Adrenal gland (tissue), 12 donors: ENCODE results near the gene GRN. TPM values are rescaled to one million over a fixed set of nuclear protein-coding genes. Genes with fewer than 3 reads are reported as not detected.
"Not testable (repeated sequence)": the region's sequence is repeated elsewhere in the genome, so short reads cannot be mapped to it uniquely, and the experiment has no call there.

Source experiments
- DNase-seq, 7 donors: peaks; one replicate each; pipeline ENCODE4 v3.0.0-alpha.2; 2019 to 2020
- H3K27ac ChIP-seq, 5 donors: fragments of 200-600 bp; sonication (generic) in 4 of 5; 1 replicate in 3 of 5; 2 replicates in 2 of 5; pipeline versions ENCODE4 v1.5.1 to v1.8.0; 2016 to 2020; ENCODE audit warnings: mild to moderate bottlenecking in 1 of 5
- H3K27me3 ChIP-seq: fragments of 200-600 bp; 2 replicates; pipeline ENCODE4 v1.8.0; 2021
- H3K36me3 ChIP-seq, 2 donors: fragments of 200-600 bp; replicated peaks in 1 of 2; 1 replicate in 1 of 2; 2 replicates in 1 of 2; pipeline versions ENCODE4 v1.5.1 to v1.8.0; 2018 to 2022
- H3K4me1 ChIP-seq, 2 donors: fragments of 200-600 bp; replicated peaks in 1 of 2; 1 replicate in 1 of 2; 2 replicates in 1 of 2; pipeline versions ENCODE4 v1.5.1 to v1.8.0; 2018 to 2021
- H3K4me3 ChIP-seq, 4 donors: fragments of 200-600 bp; sonication (generic) in 3 of 4; one replicate each; pipeline ENCODE4 v1.5.1; 2016 to 2018
- H3K9me3 ChIP-seq, 3 donors: fragments of 200-600 bp; sonication (generic) in 1 of 3; replicated peaks in 1 of 3; 1 replicate in 2 of 3; 2 replicates in 1 of 3; pipeline versions ENCODE4 v1.5.1 to v1.8.0; 2016 to 2021
- CTCF ChIP-seq, 6 experiments: fragments of 450-650 bp in 4 of 6; fragments of 200-600 bp in 2 of 6; sonication (generic) in 1 of 6; IDR thresholded peaks; 1 replicate in 5 of 6; 2 replicates in 1 of 6; pipeline versions ENCODE4 v1.5.1 to v1.8.0; 2016 to 2021; ENCODE audit warnings: antibody characterized with exemption in 6 of 6, mild to moderate bottlenecking in 2 of 6, moderate library complexity in 1 of 6
- POLR2A ChIP-seq, 2 donors: fragments of 450-650 bp; IDR thresholded peaks; one replicate each; pipeline ENCODE4 v1.6.1; 2017; ENCODE audit warnings: antibody characterized with exemption in 2 of 2, mild to moderate bottlenecking in 2 of 2, moderate library complexity in 1 of 2
- WGBS, 4 donors: extraction: QIAGEN DNeasy Blood & Tissue Kit in 2 of 4; methylation state at CpG; one replicate each; pipeline versions ENCODE4 v1.1.5 to v1.1.7; 2013 to 2017; 5-methylcytosine and 5-hydroxymethylcytosine counted together
- intact Hi-C, 2 donors: fragments of 100-400 bp; cut with DNase I; formaldehyde crosslinking; loops; one replicate each; pipeline versions ENCODE4 v1.14.1 to v1.15.0; 2022 to 2023
- polyA plus RNA-seq, 3 donors: library from polyadenylated mRNA; stranded (reverse); fragments of 200-250 nt in 2 of 3; fragments of 350-450 nt in 1 of 3; fragmentation: Illumina TruSeq in 1 of 3; extraction: RNeasy Lipid Tissue Mini Kit (QIAGEN cat#74804) in 1 of 3; gene quantifications; one replicate each; pipeline ENCODE4 v1.2.3, GENCODE V29; 2013 to 2014
- total RNA-seq, 9 donors: library from RNA; depleted of rRNA in 4 of 9; stranded (reverse); fragments of >200 nt in 4 of 9; fragments of 120-200 nt in 1 of 9; fragmentation: NEBNext Ultra II Directional in 1 of 9; extraction: Animal tissue kit (Norgen Biotek cat#: 25700) in 1 of 9; gene quantifications; one replicate each; pipeline versions ENCODE4 v1.1.0 to v1.2.4, GENCODE V29; 2013 to 2023
- donor health status: healthy with polysubstance abuse.
- donor health status: Bipolar disorder and iron deficiency.
- donor health status: DM: yes; HTN: yes; CAD: no.
- donor health status: DM: no; HTN: no; CAD: no.
- donor health status: DM: no; HTN: no; CAD: no.
- donor health status: DM: yes; HTN: yes; CAD: no.

The GRN gene
- total and polyA plus RNA-seq, 12 donors: 79.0 to 721 (median 320) TPM

- WGBS, 4 donors: 60 to 65% (median 64%) methylated on average over 9 to 11 of the region's 11 CpGs
- no peaks in the 10 kb centered on the region for H3K27me3 ChIP-seq
- intact Hi-C loops: no loop called here
Measured at GRCh38 chr17:44361292-44362260, 16.5 kb downstream of the GRN start.

DNA sequence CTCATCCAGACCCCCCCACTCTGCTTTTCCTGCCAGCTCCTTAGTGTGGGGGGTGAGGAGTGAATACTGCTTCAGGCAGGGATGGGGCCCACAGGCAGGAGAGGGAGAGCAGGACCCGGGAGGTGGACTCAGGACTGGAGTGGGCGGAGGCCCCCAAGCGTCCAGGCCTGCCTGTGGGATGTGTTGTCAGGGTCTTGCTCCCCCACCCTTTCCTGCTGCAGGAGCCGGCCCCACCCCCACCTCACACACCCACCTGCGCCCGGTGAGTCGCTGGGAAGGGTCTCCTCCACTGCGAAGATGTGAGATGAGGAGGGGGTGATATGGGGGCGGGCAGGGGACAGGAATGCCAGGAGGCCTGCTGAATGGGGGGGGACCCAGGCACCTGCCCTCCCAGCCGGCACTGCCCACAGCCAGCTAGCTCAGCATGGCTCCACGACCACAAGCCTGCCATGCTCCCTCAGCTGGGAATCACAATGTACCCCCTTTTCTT lies 17.4 kb downstream of the GRN start:
- Histone ChIP-seq H3K27ac (no peak overlapping the region), H3K4me1 (peaks cover 5 to 10% of the 10 kb centered on the region in 2 donors), H3K27me3 (no peaks in the 10 kb centered on the region), H3K4me3 (peak overlapping the region in 1 of 4 donors; percentile 80), H3K36me3 (no peaks in the 10 kb centered on the region), H3K9me3 (no peaks in the 10 kb centered on the region)
- WGBS, 4 donors: 10 to 40% (median 30%) methylated on average over 2 to 11 of the region's 11 CpGs
- intact Hi-C loops: no loop called here
- DNase-seq: no peak
- TF ChIP-seq CTCF (IDR thresholded peaks at IDR 0.05) (no peak), POLR2A (IDR thresholded peaks at IDR 0.05) (no peak)

More at GRCh38 chr17:44361292-44362260, 16.5 kb downstream of the GRN start:
- TF ChIP-seq POLR2A (IDR thresholded peaks at IDR 0.05) (no peak), CTCF (IDR thresholded peaks at IDR 0.05) (no peak)
- no peak for DNase-seq
- Histone ChIP-seq H3K9me3 (no peaks in the 10 kb centered on the region), H3K36me3 (no peaks in the 10 kb centered on the region), H3K27ac (no peak overlapping the region), H3K4me1 (peaks cover 5 to 10% of the 10 kb centered on the region in 2 donors), H3K4me3 (no peak overlapping the region)

DNA sequence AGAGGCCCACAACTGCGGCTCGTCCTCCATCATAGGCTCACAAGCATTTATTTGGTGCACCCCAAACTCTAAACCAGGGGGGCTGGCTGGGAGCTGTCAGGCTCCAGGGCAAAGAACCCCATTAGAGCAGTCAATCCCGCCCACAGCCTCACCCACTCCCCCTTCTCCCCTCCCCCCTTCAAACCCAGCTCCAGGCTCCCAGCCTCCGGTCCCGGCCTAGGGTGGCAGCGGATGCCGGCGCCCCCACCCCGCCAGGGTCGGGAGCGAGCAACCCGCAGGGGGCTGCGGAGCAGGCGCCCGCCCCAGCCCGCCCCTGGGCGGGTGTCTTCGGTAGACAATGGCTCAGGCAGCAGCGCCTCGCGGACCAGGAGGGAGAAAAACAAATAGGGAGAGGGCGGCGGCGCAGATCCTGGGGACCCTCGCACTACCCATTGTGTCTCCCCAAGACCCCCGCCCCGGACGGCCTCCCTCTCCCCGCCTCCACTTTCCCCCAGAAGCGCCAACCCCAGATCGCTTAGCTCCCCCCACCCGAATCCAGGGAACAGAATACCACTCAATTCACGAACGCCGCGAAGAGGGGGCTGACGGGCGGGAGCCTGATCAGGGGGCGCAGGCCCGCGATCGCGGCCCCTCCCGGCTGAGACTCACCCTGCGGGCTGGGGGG lies 18.0 kb downstream of the GRN start:
- Histone ChIP-seq H3K27ac (peak overlapping the region in 1 of 5 donors; percentile 26), H3K9me3 (no peaks in the 10 kb centered on the region), H3K36me3 (no peaks in the 10 kb centered on the region), H3K27me3 (no peaks in the 10 kb centered on the region), H3K4me1 (peaks cover 5 to 10% of the 10 kb centered on the region in 2 donors), H3K4me3 (peak overlapping the region in 2 of 4 donors; percentile 37 to 80)
- intact Hi-C loops: no loop called here
- no peak for TF ChIP-seq CTCF (IDR thresholded peaks at IDR 0.05)
- TF ChIP-seq POLR2A (IDR thresholded peaks at IDR 0.05): no peak
- 1 to 20% (median 2%) methylated on average over 2 to 45 of the region's 45 CpGs; no CpG with 5 or more reads in 1 of the 4 donors for WGBS, 4 donors
- DNase-seq: no peak

GRCh38 chr17:44363613-44364159 lies 18.6 kb downstream of the GRN start, which contains the start of gene FAM171A2:
Gene FAM171A2 (minus strand): TSS chr17:44363853. CDS start chr17:44363714, 139 bp downstream.
- Histone ChIP-seq H3K9me3 (no peaks in the 10 kb centered on the region), H3K36me3 (no peaks in the 10 kb centered on the region), H3K4me3 (peak within 1 kb of the TSS in 2 of 4 donors; percentile 37 to 80), H3K27me3 (no peaks in the 10 kb centered on the region), H3K4me1 (peaks cover 5 to 10% of the 10 kb centered on the region in 2 donors), H3K27ac (peak within 1 kb of the TSS in 1 of 5 donors; percentile 26)
- TF ChIP-seq POLR2A (IDR thresholded peaks at IDR 0.05): peak in 1 of 2 donors; percentile 18
- TF ChIP-seq CTCF (IDR thresholded peaks at IDR 0.05): peak in 3 of 6 experiments; percentile 64 to 89 (median 78)
- DNase-seq: peak in 3 of 7 donors; percentile 42 to 59 (median 54)
- WGBS, 4 donors: 0 to 1% (median 1%) methylated on average over 8 to 63 of the region's 63 CpGs; no CpG with 5 or more reads in 1 of the 4 donors
- intact Hi-C loops: no loop called here

- H3K9me3 ChIP-seq, intact Hi-C loops, H3K36me3 ChIP-seq, DNase-seq, H3K27me3 ChIP-seq, H3K27ac ChIP-seq, H3K4me3 ChIP-seq: not testable (repeated sequence)
- 66 to 93% (median 78%) methylated on average over 4 to 5 of the region's 5 CpGs for WGBS, 4 donors
- peaks cover 5 to 10% of the 10 kb centered on the region in 2 donors for H3K4me1 ChIP-seq
Measured at GRCh38 chr17:44365051-44365450, 19.9 kb downstream of the GRN start.
